Measurements from ENCODE around the gene FPR2.
"Not testable (repeated sequence)": the region's sequence is repeated elsewhere in the genome, so short reads cannot be mapped to it uniquely, and the experiment has no call there.

FPR2 gene

DNA sequence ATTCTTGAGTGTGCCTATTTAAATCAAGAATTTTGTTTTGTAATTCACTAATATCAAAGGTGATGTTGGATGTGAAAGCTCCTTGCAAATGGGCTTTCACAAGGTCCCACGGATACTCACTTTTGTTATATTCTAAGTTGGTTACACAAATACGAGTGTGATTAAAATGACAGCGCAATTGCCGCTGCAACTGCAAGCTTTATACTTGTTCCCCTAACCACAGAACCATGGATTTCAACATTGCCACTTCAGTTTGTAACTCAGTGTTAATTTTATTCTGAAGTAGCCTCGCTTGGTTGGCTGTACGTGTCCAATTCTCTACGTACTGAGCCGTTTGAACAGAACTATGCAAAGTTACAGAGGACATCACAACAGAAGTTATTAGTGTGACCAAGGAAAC is 44.4 kb downstream of the FPR2 start:
- not testable (repeated sequence) for DNase-seq (ENCODE audit: low read depth in 2 of 2)

DNA sequence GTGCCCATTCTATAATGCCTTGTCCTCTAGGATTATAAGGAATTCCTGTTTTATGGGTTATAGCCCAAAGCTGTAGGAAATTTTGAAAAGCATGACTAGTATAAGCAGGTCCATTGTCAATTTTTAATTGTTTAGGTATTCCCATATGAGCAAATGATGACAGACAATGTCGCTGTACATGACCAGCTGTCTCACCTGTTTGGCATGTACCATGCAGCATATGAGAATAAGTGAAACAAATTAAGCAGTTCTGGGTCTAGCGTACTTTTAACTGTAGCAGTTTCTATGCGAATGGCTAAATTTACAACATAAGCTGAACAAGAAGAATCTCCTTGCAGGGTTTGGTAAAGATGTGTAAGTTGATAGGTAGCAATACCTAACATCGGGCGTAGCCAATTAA is 45.6 kb downstream of the FPR2 start:
- DNase-seq (ENCODE audit: low read depth in 2 of 2), result not testable (repeated sequence)

DNA sequence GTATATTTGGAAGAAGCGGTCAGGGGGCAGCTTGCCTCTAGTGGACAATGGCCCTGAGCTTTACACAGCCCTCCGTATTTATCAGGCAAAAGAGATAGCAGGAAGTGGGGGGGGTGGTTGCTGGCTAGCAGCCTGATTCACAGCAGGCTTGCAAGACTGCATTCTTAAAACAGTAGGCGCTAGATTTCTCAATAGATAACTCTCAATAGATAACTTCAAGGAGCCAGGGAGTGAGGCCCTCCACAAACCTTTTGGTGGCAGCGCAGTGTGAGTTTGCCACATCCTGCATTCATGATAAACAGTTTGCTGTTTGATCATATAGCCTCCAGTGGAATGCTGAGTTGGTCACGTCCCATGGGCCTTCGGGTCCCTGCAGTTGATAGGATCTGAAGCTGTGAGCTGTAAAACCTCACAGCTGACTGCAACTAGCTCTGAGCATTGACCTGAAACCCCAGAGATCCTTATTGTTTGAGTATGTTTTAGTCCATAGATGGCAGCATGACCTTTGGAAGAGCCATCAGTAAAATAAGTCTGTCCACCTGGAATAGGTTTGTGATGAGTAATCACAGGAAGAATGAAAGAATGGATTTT is 46.2 kb downstream of the FPR2 start:
- no peak for DNase-seq (ENCODE audit: low read depth in 2 of 2)

DNA sequence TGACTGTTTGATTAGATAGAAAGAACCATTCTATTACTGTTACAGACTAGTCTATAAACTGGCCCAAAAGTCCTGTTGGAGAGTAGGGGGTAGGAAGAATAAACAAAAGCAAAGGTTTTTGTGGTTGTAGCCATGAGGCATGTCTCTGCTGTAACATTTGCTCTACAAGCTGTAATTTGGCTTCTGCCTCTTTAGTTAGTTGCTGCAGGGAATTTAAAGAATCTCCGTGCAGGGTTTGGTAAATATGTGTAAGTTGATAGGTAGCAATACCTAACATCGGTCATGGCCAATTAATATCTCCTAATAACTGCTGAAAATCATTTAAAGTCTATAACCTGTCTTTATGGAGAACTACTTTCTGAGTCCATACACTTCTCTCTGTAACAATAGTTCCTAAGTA is 46.9 kb downstream of the FPR2 start:
- DNase-seq (ENCODE audit: low read depth in 2 of 2), result no peak

DNA sequence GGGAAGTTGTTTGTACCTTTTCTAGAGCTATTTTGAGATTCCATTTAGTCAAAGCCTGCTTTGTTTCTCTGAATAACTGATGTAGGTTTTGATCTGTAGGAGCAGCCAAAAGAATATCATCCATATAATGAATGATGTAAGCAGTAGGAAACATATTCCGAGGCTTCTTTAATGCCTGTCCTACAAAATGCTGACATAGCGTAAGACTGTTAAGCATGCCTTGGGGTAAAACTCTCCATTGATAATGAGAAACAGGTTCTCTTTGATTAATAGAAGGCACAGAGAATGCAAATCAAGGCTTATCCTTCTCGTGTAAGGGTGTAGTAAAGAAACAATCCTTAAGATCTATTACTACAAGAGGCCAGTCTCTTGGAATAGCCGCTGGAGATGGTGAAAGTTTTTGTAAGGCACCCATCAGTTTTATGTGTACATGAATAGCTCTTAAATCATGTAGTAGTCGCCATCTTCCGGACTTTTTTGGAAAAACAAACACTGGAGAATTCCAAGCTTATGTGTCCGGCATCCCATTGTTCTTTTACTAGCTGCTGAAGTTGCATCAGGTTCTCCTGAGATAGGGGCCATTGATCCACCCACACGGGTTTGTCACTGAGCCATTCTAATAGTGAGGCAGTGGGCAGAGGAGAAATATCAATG is 47.5 kb downstream of the FPR2 start:
- no peak for DNase-seq (ENCODE audit: low read depth in 2 of 2)

DNA sequence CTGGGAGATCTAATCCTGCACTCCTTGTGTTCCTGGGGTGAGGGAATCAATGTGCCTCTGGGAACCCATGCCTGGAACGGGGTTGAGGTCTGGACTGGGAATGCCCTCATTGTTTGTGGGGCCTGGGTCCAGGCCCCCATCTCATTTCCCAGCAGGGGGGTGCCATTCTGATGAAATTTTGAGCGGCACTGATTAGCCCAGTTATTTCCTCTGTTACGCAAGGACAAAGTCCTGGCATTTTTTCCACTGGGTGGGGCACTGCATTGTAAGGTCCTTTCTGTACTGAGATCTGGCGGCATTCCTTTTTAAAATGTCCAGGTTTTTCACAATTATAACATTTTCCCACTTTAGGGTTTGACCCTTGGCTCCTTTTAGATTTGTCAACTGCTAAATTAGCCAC is 48.8 kb downstream of the FPR2 start:
- DNase-seq (ENCODE audit: low read depth in 2 of 2), result no peak

DNA sequence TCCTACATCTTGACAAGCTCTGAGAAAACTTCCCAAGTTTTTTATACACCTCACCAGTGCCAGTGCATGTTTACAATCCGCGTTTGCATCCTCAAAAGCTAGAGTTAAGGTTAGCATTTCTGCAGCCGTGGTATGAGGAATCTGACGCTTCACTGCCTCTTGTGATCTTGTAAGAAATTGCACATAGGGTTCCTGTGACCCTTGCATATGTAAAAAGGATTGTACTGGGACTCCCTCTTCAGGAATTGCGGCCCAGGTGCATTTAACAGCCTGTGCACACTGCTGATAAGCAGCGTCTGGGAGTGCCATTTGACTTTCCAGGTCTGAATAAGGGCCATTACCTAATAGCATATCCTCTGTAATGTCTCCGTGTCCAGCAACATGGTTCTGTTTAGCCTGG is 49.2 kb downstream of the FPR2 start:
- DNase-seq (ENCODE audit: low read depth in 2 of 2), result no peak

DNA sequence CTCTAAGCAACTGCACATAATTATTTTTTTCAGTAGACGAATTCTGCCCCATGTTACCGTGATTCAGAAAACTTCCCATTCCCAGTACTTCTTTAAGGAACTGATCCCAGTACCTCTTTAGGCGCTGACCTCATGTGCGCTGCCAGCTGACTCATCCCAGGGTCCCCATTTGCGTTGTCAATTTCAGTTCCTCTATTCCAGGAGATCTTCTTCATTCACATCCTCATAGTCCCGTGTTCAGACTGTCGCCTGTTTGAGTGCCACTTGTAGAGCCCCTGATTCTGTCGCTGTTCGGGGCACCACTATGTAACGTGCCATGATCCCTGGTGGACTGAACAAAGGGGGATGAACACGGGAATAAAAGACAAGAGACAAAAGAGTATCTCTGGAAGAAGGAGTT is 50.4 kb downstream of the FPR2 start:
- DNase-seq (ENCODE audit: low read depth in 2 of 2), result no peak

DNA sequence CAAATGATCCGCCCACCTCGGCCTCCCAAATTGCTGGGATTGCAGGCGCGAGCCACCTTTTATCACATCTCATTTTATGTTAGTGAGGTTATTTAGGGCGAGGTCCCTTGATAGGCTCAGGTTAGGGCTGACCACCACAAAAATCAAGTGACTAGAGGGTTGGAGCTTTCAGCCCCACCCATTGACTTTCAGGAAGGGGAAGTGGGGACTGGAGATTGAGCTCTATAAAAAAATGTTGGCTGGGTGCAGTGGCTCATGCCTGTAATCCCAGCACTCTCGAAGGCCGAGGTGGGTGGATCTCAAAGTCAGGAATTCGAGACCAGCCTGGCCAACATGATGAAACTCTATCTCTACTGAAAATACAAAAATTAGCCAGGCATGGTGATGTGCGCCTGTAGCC is 54.1 kb downstream of the FPR2 start:
- DNase-seq (ENCODE audit: low read depth in 2 of 2), result no peak

DNA sequence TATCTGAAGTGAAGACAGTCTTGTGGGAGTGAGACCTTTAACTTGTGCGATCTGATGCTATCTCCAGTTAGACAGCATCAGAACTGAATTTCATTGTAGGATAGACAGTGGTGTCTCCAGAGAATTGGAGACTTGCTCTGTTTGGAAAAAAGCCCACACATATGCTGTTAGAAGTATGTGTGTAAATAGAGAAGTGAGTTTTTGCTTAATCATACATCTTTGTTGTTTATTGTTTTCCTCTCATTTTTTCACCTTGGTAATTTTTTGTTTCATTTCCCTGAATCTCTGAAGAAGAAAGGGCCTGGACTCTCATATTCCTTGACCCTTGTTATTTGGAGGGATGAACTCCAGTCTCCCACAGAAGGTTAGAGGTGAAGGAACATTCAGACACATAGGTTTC is 55.7 kb downstream of the FPR2 start:
- DNase-seq (ENCODE audit: low read depth in 2 of 2), result no peak

DNA sequence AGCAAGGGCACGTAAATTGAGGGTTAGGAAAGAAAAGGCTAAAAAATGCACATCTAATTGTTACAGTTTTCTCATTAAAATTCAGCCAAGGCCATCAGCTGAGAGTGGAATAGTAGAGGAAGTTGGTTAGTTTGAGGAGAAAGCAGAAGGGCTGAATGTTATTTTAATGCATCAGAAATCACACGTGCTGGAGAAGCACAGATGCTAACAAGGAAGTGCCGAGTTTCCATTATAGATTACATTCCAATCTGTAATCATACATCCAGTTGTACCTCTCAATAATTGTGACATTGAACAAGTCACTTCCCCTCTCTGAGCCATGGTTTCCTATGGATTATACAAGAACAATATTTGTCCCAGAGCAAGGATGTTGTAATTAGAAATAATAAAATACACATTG is 59.0 kb downstream of the FPR2 start:
- no peak for DNase-seq (ENCODE audit: low read depth in 2 of 2)

Data from activated CD4-positive, alpha-beta T cell treated with anti-CD3 and anti-CD28 coated beads for 24 hours (primary cell).